Subcutaneous abdominal adipose tissue (tissue), 5 donors: Measurements from ENCODE around the gene GFPT2.

Experiments
- H3K27ac ChIP-seq: one replicate; pipeline ENCODE4 v1.7.0; 2013; ENCODE audit warnings: low read depth, mild to moderate bottlenecking, inconsistent platforms, low read length, moderate library complexity
- H3K27me3 ChIP-seq, 5 donors: one replicate each; pipeline ENCODE4 v1.7.0; 2013; ENCODE audit warnings: low read length in 5 of 5, inconsistent platforms in 1 of 5; ENCODE audit not compliant: control insufficient read depth in 5 of 5, insufficient read depth in 4 of 5
- H3K36me3 ChIP-seq, 5 donors: one replicate each; pipeline ENCODE4 v1.7.0; 2013; ENCODE audit warnings: low read length in 5 of 5; ENCODE audit not compliant: control insufficient read depth in 5 of 5, insufficient read depth in 5 of 5
- H3K4me1 ChIP-seq, 5 donors: one replicate each; pipeline ENCODE4 v1.7.0; 2013; ENCODE audit warnings: low read length in 5 of 5, mild to moderate bottlenecking in 3 of 5, moderate library complexity in 1 of 5; ENCODE audit not compliant: control insufficient read depth in 5 of 5, insufficient read depth in 5 of 5
- H3K4me3 ChIP-seq, 5 donors: one replicate each; pipeline ENCODE4 v1.7.0; 2013; ENCODE audit warnings: low read length in 5 of 5, low read depth in 1 of 5
- H3K9ac ChIP-seq, 5 donors: one replicate each; pipeline ENCODE4 v1.7.0; 2013; ENCODE audit warnings: low read length in 5 of 5, mild to moderate bottlenecking in 4 of 5, moderate library complexity in 3 of 5
- H3K9me3 ChIP-seq, 5 donors: one replicate each; pipeline ENCODE4 v1.7.0; 2013; ENCODE audit warnings: low read length in 5 of 5; ENCODE audit not compliant: control insufficient read depth in 5 of 5
- donor health status: healthy.
- donor health status: healthy.
- donor health status: healthy.
- donor health status: healthy.
- donor health status: healthy.

Gene GFPT2

GRCh38 chr5:180391276-180391675 is 38.1 kb upstream of the GFPT2 start:
- Histone ChIP-seq H3K36me3 (no peaks in the 10 kb centered on the region), H3K9me3 (no peaks in the 10 kb centered on the region), H3K27ac (no peak overlapping the region), H3K27me3 (peaks cover 0 to 9% (median 6%) of the 10 kb centered on the region in 5 donors), H3K4me1 (peaks cover 3 to 7% (median 5%) of the 10 kb centered on the region in 5 donors), H3K4me3 (no peak overlapping the region), H3K9ac (no peak overlapping the region)

GRCh38 chr5:180390441-180391190 is 37.5 kb upstream of the GFPT2 start:
- H3K27me3 ChIP-seq, result peaks cover 0 to 9% (median 4%) of the 10 kb centered on the region in 5 donors
- no peaks in the 10 kb centered on the region for H3K36me3 ChIP-seq
- H3K9me3 ChIP-seq, result no peaks in the 10 kb centered on the region
- peaks cover 0 to 7% (median 5%) of the 10 kb centered on the region in 5 donors for H3K4me1 ChIP-seq
- H3K9ac ChIP-seq, result no peak overlapping the region
- no peak overlapping the region for H3K4me3 ChIP-seq
- H3K27ac ChIP-seq, result no peak overlapping the region

- Histone ChIP-seq H3K4me1 (peaks cover 0 to 7% (median 0%) of the 10 kb centered on the region in 5 donors), H3K36me3 (no peaks in the 10 kb centered on the region), H3K27me3 (peaks cover 0 to 9% (median 3%) of the 10 kb centered on the region in 5 donors), H3K9ac (no peak overlapping the region), H3K9me3 (no peaks in the 10 kb centered on the region), H3K27ac (peak overlapping the region; percentile 30), H3K4me3 (no peak overlapping the region)
Measured at GRCh38 chr5:180389252-180390101, 36.3 kb upstream of the GFPT2 start.

- no peak overlapping the region for H3K27ac ChIP-seq
- peaks cover 0 to 7% (median 0%) of the 10 kb centered on the region in 5 donors for H3K4me1 ChIP-seq
- no peak overlapping the region for H3K4me3 ChIP-seq
- no peak overlapping the region for H3K9ac ChIP-seq
- peaks cover 0 to 11% (median 3%) of the 10 kb centered on the region in 5 donors for H3K27me3 ChIP-seq
- H3K9me3 ChIP-seq, result no peaks in the 10 kb centered on the region
- no peaks in the 10 kb centered on the region for H3K36me3 ChIP-seq
Measured at GRCh38 chr5:180387798-180388197, 34.7 kb upstream of the GFPT2 start.

GRCh38 chr5:180382926-180383325 is 29.8 kb upstream of the GFPT2 start:
- Histone ChIP-seq H3K9ac (no peak overlapping the region), H3K4me1 (no peaks in the 10 kb centered on the region), H3K4me3 (no peak overlapping the region), H3K9me3 (no peaks in the 10 kb centered on the region), H3K27ac (no peak overlapping the region), H3K27me3 (peaks cover 0 to 15% (median 11%) of the 10 kb centered on the region in 5 donors), H3K36me3 (no peaks in the 10 kb centered on the region)

- H3K9ac ChIP-seq, result no peak overlapping the region
- peaks cover 0 to 15% (median 11%) of the 10 kb centered on the region in 5 donors for H3K27me3 ChIP-seq
- H3K27ac ChIP-seq, result no peak overlapping the region
- H3K36me3 ChIP-seq, result no peaks in the 10 kb centered on the region
- H3K9me3 ChIP-seq, result no peaks in the 10 kb centered on the region
- H3K4me3 ChIP-seq, result no peak overlapping the region
- H3K4me1 ChIP-seq, result peaks cover 0 to 2% (median 0%) of the 10 kb centered on the region in 5 donors
Measured at GRCh38 chr5:180381851-180382480, 28.8 kb upstream of the GFPT2 start.

GRCh38 chr5:180381428-180381827 is 28.3 kb upstream of the GFPT2 start:
- H3K27ac ChIP-seq, result no peak overlapping the region
- no peak overlapping the region for H3K9ac ChIP-seq
- H3K27me3 ChIP-seq, result peaks cover 0 to 15% (median 11%) of the 10 kb centered on the region in 5 donors
- H3K9me3 ChIP-seq, result no peaks in the 10 kb centered on the region
- H3K4me3 ChIP-seq, result no peak overlapping the region
- H3K4me1 ChIP-seq, result peaks cover 0 to 3% (median 0%) of the 10 kb centered on the region in 5 donors
- no peaks in the 10 kb centered on the region for H3K36me3 ChIP-seq

- Histone ChIP-seq H3K4me3 (no peak overlapping the region), H3K27ac (no peak overlapping the region), H3K36me3 (no peaks in the 10 kb centered on the region), H3K9ac (no peak overlapping the region), H3K9me3 (no peaks in the 10 kb centered on the region), H3K27me3 (peaks cover 0 to 15% (median 11%) of the 10 kb centered on the region in 5 donors), H3K4me1 (peaks cover 0 to 3% (median 0%) of the 10 kb centered on the region in 5 donors)
Measured at GRCh38 chr5:180380856-180381255, 27.7 kb upstream of the GFPT2 start.

GRCh38 chr5:180380441-180380840 is 27.3 kb upstream of the GFPT2 start:
- peaks cover 0 to 3% (median 0%) of the 10 kb centered on the region in 5 donors for H3K4me1 ChIP-seq
- peaks cover 0 to 15% (median 11%) of the 10 kb centered on the region in 5 donors for H3K27me3 ChIP-seq
- H3K9me3 ChIP-seq, result no peaks in the 10 kb centered on the region
- no peak overlapping the region for H3K4me3 ChIP-seq
- H3K36me3 ChIP-seq, result no peaks in the 10 kb centered on the region
- no peak overlapping the region for H3K27ac ChIP-seq
- H3K9ac ChIP-seq, result no peak overlapping the region
